Neural cell (in vitro differentiated cells): ENCODE data around the gene CSPG4. TPM values are rescaled to one million over a fixed set of nuclear protein-coding genes. Genes with fewer than 3 reads are reported as not detected.
A peak's percentile ranks its signal among the peaks of the same experiment; 100 is the strongest.

Experiments used
- H2AFZ ChIP-seq: fragments of 200-600, 300-800 bp; sonication (generic), shearing (Covaris generic); 2 replicates; pipeline ENCODE4 v1.6.0; 2014; ENCODE audit warnings: low read depth, mild to moderate bottlenecking, antibody characterized with exemption, low read length, moderate library complexity
- H3F3A ChIP-seq: fragments of 200-600 bp; shearing (Covaris generic); 2 replicates; pipeline ENCODE4 v1.6.1; 2016; ENCODE audit warnings: mild to moderate bottlenecking, moderate library complexity, mixed read lengths, antibody characterized with exemption, low read length; ENCODE audit not compliant: insufficient read depth, poor library complexity, severe bottlenecking
- H3K27ac ChIP-seq: fragments of 200-600, 300-800 bp; sonication (generic), shearing (Covaris generic); 2 replicates; pipeline ENCODE4 v1.5.1; 2014; ENCODE audit warnings: mild to moderate bottlenecking, low read length, moderate library complexity
- H3K27me3 ChIP-seq: fragments of 300-800, 200-600 bp; sonication (generic), shearing (Covaris generic); 2 replicates; pipeline ENCODE4 v1.6.0; 2014; ENCODE audit warnings: mild to moderate bottlenecking, low read depth, low read length, moderate library complexity; ENCODE audit not compliant: insufficient read depth
- H3K36me3 ChIP-seq: fragments of 300-800, 200-600 bp; sonication (generic), shearing (Covaris generic); 2 replicates; pipeline ENCODE4 v1.5.1; 2014; ENCODE audit warnings: mild to moderate bottlenecking, antibody characterized with exemption, low read length, moderate library complexity; ENCODE audit not compliant: insufficient read depth
- H3K4me2 ChIP-seq: fragments of 300-800, 200-600 bp; sonication (generic), shearing (Covaris generic); 2 replicates; pipeline ENCODE4 v1.6.0; 2014; ENCODE audit warnings: mild to moderate bottlenecking, low read length
- H3K4me3 ChIP-seq: fragments of 300-800, 200-600 bp; sonication (generic), shearing (Covaris generic); 2 replicates; pipeline ENCODE4 v1.5.1; 2014; ENCODE audit warnings: mild to moderate bottlenecking, low read length, moderate library complexity
- H3K79me2 ChIP-seq: fragments of 200-600 bp; shearing (Covaris generic); replicated peaks from 2 replicates; pipeline ENCODE4 v1.6.0; 2014; ENCODE audit warnings: mild to moderate bottlenecking, low read length, moderate library complexity; ENCODE audit not compliant: insufficient read depth
- H3K9ac ChIP-seq: fragments of 300-800, 200-600 bp; sonication (generic), shearing (Covaris generic); 2 replicates; pipeline ENCODE4 v1.6.1; 2016; ENCODE audit warnings: mild to moderate bottlenecking, low read length, mixed read lengths
- H3K9me2 ChIP-seq: fragments of 200-600 bp; shearing (Covaris generic); 2 replicates; pipeline ENCODE4 v1.6.1; 2016; ENCODE audit warnings: mild to moderate bottlenecking, low read length, mixed read lengths; ENCODE audit not compliant: insufficient read depth
- H3K9me3 ChIP-seq: fragments of 200-600, 300-800 bp; sonication (generic), shearing (Covaris generic); 2 replicates; pipeline ENCODE4 v1.6.1; 2016; ENCODE audit warnings: mild to moderate bottlenecking, mixed run types, low read length, moderate library complexity, mixed read lengths
- H4K20me1 ChIP-seq: fragments of 200-600 bp; shearing (Covaris generic); 2 replicates; pipeline ENCODE4 v1.6.1; 2016; ENCODE audit warnings: mild to moderate bottlenecking, mixed run types; ENCODE audit not compliant: insufficient read depth
- CTCF ChIP-seq: fragments of 450-650 bp; IDR thresholded peaks from 2 replicates; pipeline ENCODE4 v1.5.1; 2014; ENCODE audit warnings: antibody characterized with exemption, mild to moderate bottlenecking, moderate library complexity; ENCODE audit not compliant: poor library complexity, severe bottlenecking
- EP300 ChIP-seq: fragments of 450-650 bp; conservative IDR thresholded peaks from 2 replicates; pipeline ENCODE4 v1.6.1; 2014; ENCODE audit warnings: antibody characterized with exemption, mild to moderate bottlenecking, moderate library complexity; ENCODE audit not compliant: poor library complexity, severe bottlenecking
- EZH2 ChIP-seq: fragments of 200-600, 300-800 bp; shearing (Covaris generic), sonication (generic); IDR thresholded peaks from 2 replicates; pipeline ENCODE4 v1.6.1; 2014; ENCODE audit warnings: antibody characterized with exemption, low read length, borderline replicate concordance, mild to moderate bottlenecking; ENCODE audit not compliant: insufficient read depth, poor library complexity, severe bottlenecking
- MXI1 ChIP-seq: fragments of 450-650 bp; conservative IDR thresholded peaks from 2 replicates; pipeline ENCODE4 v1.6.1; 2014; ENCODE audit warnings: antibody characterized with exemption, mild to moderate bottlenecking; ENCODE audit not compliant: poor library complexity, severe bottlenecking
- RAD21 ChIP-seq: fragments of 450-650 bp; conservative IDR thresholded peaks from 2 replicates; pipeline ENCODE4 v1.6.1; 2014; ENCODE audit warnings: antibody characterized with exemption, mild to moderate bottlenecking, moderate library complexity
- REST ChIP-seq: IDR thresholded peaks from 2 replicates; pipeline ENCODE4 v1.6.1; 2012; ENCODE audit warnings: borderline replicate concordance
- SMC3 ChIP-seq: fragments of 450-650 bp; conservative IDR thresholded peaks from 2 replicates; pipeline ENCODE4 v1.6.1; 2014; ENCODE audit warnings: antibody characterized with exemption, mild to moderate bottlenecking, moderate library complexity; ENCODE audit not compliant: poor library complexity
- TAF1 ChIP-seq: IDR thresholded peaks from 2 replicates; pipeline ENCODE4 v1.6.1; 2012; ENCODE audit warnings: low read depth
- polyA plus RNA-seq: library from polyadenylated mRNA; depleted of rRNA; stranded (reverse); fragments of >200 nt; gene quantifications from 2 replicates; pipeline ENCODE4 v1.2.3, GENCODE V29; 2014

Gene CSPG4
- polyA plus RNA-seq, 1 donor from 2014 or later: not detected

DNA sequence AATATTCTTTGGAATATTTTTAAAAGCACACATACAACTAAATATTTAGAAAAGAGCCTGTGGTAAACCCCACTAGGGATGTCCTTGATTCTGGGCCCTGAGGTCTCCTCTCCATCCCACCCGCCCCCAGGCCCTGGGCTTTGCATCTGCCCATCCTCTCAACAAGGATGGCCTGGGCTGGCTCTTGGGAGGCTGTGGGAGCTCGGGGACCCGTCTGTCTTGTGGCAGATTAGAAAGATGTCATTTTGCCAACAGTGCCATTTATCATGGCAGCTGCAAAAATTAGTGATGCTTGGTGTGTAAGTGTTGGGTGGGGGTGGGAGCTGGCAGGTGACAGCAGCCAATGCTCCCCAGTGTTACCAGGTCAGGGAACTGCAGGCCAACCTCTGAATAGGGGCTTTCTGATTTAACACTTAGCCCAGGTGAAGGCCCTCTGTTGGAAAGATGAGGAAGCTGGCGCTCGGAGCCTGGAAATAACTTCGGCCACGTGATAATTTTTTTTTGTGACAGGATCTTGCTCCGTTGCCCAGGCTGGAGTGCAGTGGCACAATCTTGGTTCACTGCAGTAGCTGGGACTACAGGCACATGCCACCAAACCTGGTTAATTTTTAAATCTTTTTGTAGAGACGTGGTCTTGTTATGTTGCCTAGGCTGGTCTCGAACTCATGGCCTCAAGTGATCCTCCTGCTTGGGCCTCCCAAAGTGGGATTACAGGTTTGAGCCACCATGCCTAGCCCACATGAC, 16.9 kb upstream of the CSPG4 start:
- H3F3A ChIP-seq: no peaks in the 10 kb centered on the region
- peaks cover 5% of the 10 kb centered on the region for H3K27me3 ChIP-seq
- H3K4me2 ChIP-seq: no peak overlapping the region

DNA sequence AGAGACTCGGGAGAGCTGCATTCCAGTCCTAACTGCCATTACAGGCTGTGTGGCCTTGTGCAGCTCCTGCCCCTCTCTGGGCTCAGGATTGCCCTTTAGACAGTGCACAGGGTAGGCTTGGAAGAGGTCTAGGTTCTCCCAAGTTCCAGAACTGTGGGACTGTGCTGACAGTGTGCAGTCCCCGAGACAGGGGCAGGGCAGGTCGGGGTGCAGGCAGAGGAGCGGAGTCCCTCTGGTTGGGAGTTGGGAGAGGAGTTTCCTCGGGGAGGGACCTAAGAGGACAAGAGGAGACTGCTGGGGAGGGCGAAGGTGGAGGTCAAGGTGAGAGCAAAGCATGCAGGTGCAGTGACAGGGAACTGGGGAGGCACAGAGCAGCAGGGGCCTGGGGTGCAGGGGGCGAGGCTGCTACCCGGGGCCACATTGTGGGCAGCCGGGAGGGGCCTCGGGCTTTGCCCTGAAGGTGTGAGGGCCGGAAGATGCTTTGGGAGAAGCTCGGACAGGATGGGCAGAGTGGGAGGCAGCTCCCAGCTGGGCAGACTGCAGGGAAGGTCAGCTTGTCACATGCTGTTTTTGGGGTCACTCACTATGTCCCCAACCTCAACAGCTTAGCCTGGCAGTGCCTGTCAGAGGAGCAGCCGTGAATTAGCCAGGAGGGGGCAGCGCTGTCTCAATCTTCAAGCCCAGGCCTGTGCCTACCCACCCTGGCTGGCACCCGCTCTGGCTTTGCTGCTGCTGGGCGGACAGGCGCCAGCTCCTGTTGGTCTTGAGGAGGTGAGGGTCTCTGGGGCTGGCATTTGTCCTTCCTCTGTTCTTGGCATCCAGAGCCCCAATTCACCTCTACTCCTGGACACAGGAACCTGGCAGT, 15.4 kb upstream of the CSPG4 start:
- Histone ChIP-seq H3K27me3 (peaks cover 5% of the 10 kb centered on the region), H3K36me3 (no peaks in the 10 kb centered on the region), H2AFZ (no peak overlapping the region), H4K20me1 (no peaks in the 10 kb centered on the region), H3K27ac (no peak overlapping the region), H3K9me3 (no peaks in the 10 kb centered on the region), H3K9me2 (no peaks in the 10 kb centered on the region), H3K4me2 (no peak overlapping the region), H3K4me3 (no peak overlapping the region), H3F3A (no peaks in the 10 kb centered on the region), H3K9ac (no peak overlapping the region), H3K79me2 (no peaks in the 10 kb centered on the region)
- TF ChIP-seq MXI1: no peak
- TF ChIP-seq EP300: no peak
- TF ChIP-seq EZH2: no peak
- TF ChIP-seq TAF1: no peak
- TF ChIP-seq SMC3: no peak
- no peak for TF ChIP-seq REST
- peak; percentile 38 for TF ChIP-seq RAD21
- TF ChIP-seq CTCF: peak; percentile 45

More for the DNA sequence above, 16.9 kb upstream of the CSPG4 start:
- Histone ChIP-seq H3K4me3 (no peak overlapping the region), H3K9me3 (no peaks in the 10 kb centered on the region), H3K27ac (no peak overlapping the region), H4K20me1 (no peaks in the 10 kb centered on the region), H3K79me2 (no peaks in the 10 kb centered on the region), H3K9ac (no peak overlapping the region), H3K36me3 (no peaks in the 10 kb centered on the region), H3K9me2 (no peaks in the 10 kb centered on the region), H2AFZ (no peak overlapping the region)
- TF ChIP-seq MXI1 (no peak), RAD21 (no peak), EZH2 (no peak), REST (no peak), EP300 (no peak), TAF1 (no peak)
